Measurements from ENCODE around the gene INMT.

The INMT gene

GRCh38 chr7:30790356-30790755, 38.4 kb downstream of the INMT start:
- Histone ChIP-seq H3K4me1 (ENCODE audit: low read depth, poor library complexity, severe bottlenecking) (no peaks in the 10 kb centered on the region), H4K20me1 (ENCODE audit: insufficient read depth) (no peaks in the 10 kb centered on the region), H2AFZ (ENCODE audit: low read depth) (no peak overlapping the region), H3K79me2 (ENCODE audit: insufficient read depth, low read depth) (no peaks in the 10 kb centered on the region), H3K27ac (no peak overlapping the region), H3K9ac (no peak overlapping the region), H3K36me3 (ENCODE audit: insufficient read depth) (no peaks in the 10 kb centered on the region), H3K4me3 (IDR thresholded peaks at IDR 0.05; ENCODE audit: insufficient read depth, low read depth, low read length) (no peak overlapping the region), H3K4me2 (no peak overlapping the region), H3K27me3 (ENCODE audit: insufficient read depth, low read depth) (no peaks in the 10 kb centered on the region)
- no peak for TF ChIP-seq CTCF (conservative IDR thresholded peaks at IDR 0.05; ENCODE audit: low read depth, low read length)

- Histone ChIP-seq H3K9ac (no peak overlapping the region), H3K79me2 (ENCODE audit: insufficient read depth, low read depth) (no peaks in the 10 kb centered on the region), H3K4me2 (no peak overlapping the region), H3K27ac (no peak overlapping the region), H3K27me3 (ENCODE audit: insufficient read depth, low read depth) (no peaks in the 10 kb centered on the region), H3K4me3 (IDR thresholded peaks at IDR 0.05; ENCODE audit: insufficient read depth, low read depth, low read length) (no peak overlapping the region), H4K20me1 (ENCODE audit: insufficient read depth) (no peaks in the 10 kb centered on the region), H3K4me1 (ENCODE audit: low read depth, poor library complexity, severe bottlenecking) (no peaks in the 10 kb centered on the region), H3K36me3 (ENCODE audit: insufficient read depth) (no peaks in the 10 kb centered on the region), H2AFZ (ENCODE audit: low read depth) (no peak overlapping the region)
- TF ChIP-seq CTCF (conservative IDR thresholded peaks at IDR 0.05; ENCODE audit: low read depth, low read length) = no peak
Observed at GRCh38 chr7:30791114-30791513, 39.2 kb downstream of the INMT start.

- no peaks in the 10 kb centered on the region for H4K20me1 ChIP-seq (ENCODE audit: insufficient read depth)
- H3K36me3 ChIP-seq (ENCODE audit: insufficient read depth) = no peaks in the 10 kb centered on the region
- no peak overlapping the region for H3K4me2 ChIP-seq
- H3K4me1 ChIP-seq (ENCODE audit: low read depth, poor library complexity, severe bottlenecking) = no peaks in the 10 kb centered on the region
- no peak overlapping the region for H3K27ac ChIP-seq
- no peak overlapping the region for H2AFZ ChIP-seq (ENCODE audit: low read depth)
- H3K79me2 ChIP-seq (ENCODE audit: insufficient read depth, low read depth) = no peaks in the 10 kb centered on the region
- H3K27me3 ChIP-seq (ENCODE audit: insufficient read depth, low read depth) = no peaks in the 10 kb centered on the region
- no peak for TF ChIP-seq CTCF (conservative IDR thresholded peaks at IDR 0.05; ENCODE audit: low read depth, low read length)
- no peak overlapping the region for H3K4me3 ChIP-seq (IDR thresholded peaks at IDR 0.05; ENCODE audit: insufficient read depth, low read depth, low read length)
- H3K9ac ChIP-seq = no peak overlapping the region
Observed at GRCh38 chr7:30795161-30795948, 43.4 kb downstream of the INMT start.

GRCh38 chr7:30796105-30796869, 44.4 kb downstream of the INMT start:
- H3K27me3 ChIP-seq (ENCODE audit: insufficient read depth, low read depth) = no peaks in the 10 kb centered on the region
- no peaks in the 10 kb centered on the region for H3K4me1 ChIP-seq (ENCODE audit: low read depth, poor library complexity, severe bottlenecking)
- H2AFZ ChIP-seq (ENCODE audit: low read depth) = no peak overlapping the region

More at GRCh38 chr7:30796105-30796869, 44.4 kb downstream of the INMT start:
- no peaks in the 10 kb centered on the region for H3K79me2 ChIP-seq (ENCODE audit: insufficient read depth, low read depth)
- H3K36me3 ChIP-seq (ENCODE audit: insufficient read depth) = no peaks in the 10 kb centered on the region
- H3K9ac ChIP-seq = no peak overlapping the region
- H3K4me3 ChIP-seq (IDR thresholded peaks at IDR 0.05; ENCODE audit: insufficient read depth, low read depth, low read length) = no peak overlapping the region
- H3K27ac ChIP-seq = no peak overlapping the region
- H4K20me1 ChIP-seq (ENCODE audit: insufficient read depth) = no peaks in the 10 kb centered on the region
- no peak for TF ChIP-seq CTCF (conservative IDR thresholded peaks at IDR 0.05; ENCODE audit: low read depth, low read length)
- H3K4me2 ChIP-seq = no peak overlapping the region

Measured in KMS-11 (cell line).